Measurements from ENCODE around the gene TRAFD1.

Gene TRAFD1

DNA sequence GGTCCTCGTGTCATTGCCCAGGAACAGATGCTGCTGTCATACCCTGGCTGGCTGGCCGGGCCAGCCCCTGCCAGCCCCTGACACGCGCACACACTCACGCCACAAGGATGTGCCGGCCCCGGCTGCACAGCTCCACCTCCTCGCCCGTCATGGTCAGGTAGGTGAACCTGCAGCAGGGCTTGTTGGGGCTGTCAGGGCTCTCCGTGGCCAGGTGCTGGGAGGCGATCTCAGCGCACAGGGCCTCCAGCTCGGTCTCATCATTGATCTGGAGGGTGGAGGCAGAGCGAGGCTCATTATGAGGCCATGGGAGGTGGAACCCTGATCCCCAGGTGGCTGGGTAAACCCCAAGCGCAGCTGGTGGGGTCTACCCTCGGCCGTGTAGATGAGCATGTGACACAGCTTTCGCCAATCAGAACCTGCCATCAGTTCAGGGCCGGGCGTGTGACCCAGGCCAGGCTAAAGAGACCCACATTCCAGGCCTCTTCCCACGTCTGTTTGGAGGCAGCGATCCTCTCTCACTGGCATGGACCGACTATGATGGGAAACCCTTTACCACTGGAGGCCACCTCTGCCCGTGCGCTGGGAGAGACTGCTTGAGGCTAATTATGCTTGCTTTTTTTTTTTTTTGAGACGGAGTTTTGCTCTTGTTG lies 38.8 kb downstream of the TRAFD1 start:
- TF ChIP-seq, protein P1, sequence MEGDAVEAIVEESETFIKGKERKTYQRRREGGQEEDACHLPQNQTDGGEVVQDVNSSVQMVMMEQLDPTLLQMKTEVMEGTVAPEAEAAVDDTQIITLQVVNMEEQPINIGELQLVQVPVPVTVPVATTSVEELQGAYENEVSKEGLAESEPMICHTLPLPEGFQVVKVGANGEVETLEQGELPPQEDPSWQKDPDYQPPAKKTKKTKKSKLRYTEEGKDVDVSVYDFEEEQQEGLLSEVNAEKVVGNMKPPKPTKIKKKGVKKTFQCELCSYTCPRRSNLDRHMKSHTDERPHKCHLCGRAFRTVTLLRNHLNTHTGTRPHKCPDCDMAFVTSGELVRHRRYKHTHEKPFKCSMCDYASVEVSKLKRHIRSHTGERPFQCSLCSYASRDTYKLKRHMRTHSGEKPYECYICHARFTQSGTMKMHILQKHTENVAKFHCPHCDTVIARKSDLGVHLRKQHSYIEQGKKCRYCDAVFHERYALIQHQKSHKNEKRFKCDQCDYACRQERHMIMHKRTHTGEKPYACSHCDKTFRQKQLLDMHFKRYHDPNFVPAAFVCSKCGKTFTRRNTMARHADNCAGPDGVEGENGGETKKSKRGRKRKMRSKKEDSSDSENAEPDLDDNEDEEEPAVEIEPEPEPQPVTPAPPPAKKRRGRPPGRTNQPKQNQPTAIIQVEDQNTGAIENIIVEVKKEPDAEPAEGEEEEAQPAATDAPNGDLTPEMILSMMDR (IDR thresholded peaks at IDR 0.05; ENCODE audit: poor library complexity, severe bottlenecking): no peak
- H3K9me3 ChIP-seq (ENCODE audit: severe bottlenecking): no peaks in the 10 kb centered on the region
- ATAC-seq (ENCODE audit: low read depth) (no peak), DNase-seq (ENCODE audit: low spot score) (no peak)
- H3K36me3 ChIP-seq (ENCODE audit: low read depth): no peaks in the 10 kb centered on the region; the same call in 1 of the 2 replicates
- H3K4me1 ChIP-seq (ENCODE audit: insufficient read depth, poor library complexity, severe bottlenecking): no peaks in the 10 kb centered on the region
- H3K27ac ChIP-seq (ENCODE audit: poor library complexity, severe bottlenecking): no peak overlapping the region
- H3K27me3 ChIP-seq (ENCODE audit: insufficient read depth, poor library complexity, severe bottlenecking): no peaks in the 10 kb centered on the region
- H3K4me3 ChIP-seq (ENCODE audit: severe bottlenecking): no peak overlapping the region

DNA sequence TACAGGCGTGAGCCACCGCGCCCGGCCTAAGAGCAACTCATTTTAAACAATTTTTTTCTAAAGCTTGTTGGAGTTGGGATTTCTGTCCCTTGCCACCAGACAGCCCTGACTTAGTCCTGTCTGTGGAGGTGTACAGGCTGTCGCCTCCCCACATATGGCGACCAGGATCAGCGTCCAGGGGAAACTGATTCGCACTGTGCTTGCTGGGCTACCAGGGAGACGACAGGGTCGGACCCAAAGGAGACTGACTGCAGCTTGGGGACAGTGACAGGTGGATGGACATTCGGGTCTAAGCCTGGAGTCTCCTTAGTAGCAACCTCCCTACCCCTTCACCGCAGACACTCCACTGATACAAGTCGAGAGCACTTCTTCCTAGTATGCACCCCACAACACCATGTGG lies 40.3 kb downstream of the TRAFD1 start:
- H3K27ac ChIP-seq (ENCODE audit: poor library complexity, severe bottlenecking): no peak overlapping the region

DNA sequence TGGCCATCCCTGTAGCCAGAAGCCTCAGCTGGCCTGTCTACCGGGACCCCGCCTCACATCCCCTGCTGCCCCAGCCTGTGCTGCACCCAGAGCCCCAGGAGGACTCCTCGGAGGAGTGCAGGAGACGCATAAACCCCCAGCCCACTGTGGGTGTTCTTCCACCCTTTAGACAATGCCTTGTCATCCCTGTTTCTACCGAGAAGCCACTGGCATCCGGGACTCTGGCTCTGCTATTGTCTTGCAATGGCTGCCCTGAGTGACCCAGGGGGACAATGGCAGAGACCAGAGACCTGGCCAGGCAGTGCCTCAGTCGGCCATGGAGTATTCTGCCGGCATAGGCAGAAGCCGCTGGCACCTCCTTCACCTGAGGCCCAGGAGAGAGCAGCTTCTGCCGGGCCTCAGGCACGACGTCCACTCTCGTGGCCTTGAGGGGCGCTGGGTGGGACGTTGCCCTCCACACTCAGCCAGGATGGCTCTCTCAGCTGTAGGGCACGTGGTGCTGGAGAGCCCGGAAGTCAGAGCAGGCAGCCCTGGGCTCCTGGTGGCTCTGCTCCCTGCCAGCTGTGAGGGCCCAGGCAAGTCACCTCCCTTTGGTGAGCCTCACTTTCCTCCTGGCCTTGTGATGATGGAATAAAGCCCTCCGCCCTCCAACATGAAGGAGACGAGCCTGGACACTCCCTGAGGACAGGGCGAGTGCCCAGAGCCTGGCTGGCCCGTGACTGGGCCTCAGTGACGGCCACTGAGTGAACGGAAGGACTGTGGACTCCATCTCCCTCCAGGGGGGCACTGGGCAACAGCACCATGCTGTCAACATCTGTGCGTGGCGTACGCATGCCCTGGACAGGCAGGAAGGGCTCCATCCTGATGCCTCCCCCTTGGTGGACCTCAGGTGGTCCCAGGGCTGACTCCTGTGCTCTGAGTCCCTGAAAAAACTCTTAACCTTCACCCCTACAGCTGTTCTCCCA lies 41.0 kb downstream of the TRAFD1 start:
- no peak overlapping the region for H3K27ac ChIP-seq (ENCODE audit: poor library complexity, severe bottlenecking)
- no peaks in the 10 kb centered on the region for H3K9me3 ChIP-seq (ENCODE audit: severe bottlenecking)
- no peak for DNase-seq (ENCODE audit: low spot score)
- H3K4me1 ChIP-seq (ENCODE audit: insufficient read depth, poor library complexity, severe bottlenecking): no peaks in the 10 kb centered on the region
- TF ChIP-seq, protein P1 (IDR thresholded peaks at IDR 0.05; ENCODE audit: poor library complexity, severe bottlenecking): no peak
- H3K36me3 ChIP-seq (ENCODE audit: low read depth): peaks cover 6% of the 10 kb centered on the region; the same call in 1 of the 2 replicates
- no peak overlapping the region for H3K4me3 ChIP-seq (ENCODE audit: severe bottlenecking)
- no peaks in the 10 kb centered on the region for H3K27me3 ChIP-seq (ENCODE audit: insufficient read depth, poor library complexity, severe bottlenecking)
- no peak for ATAC-seq (ENCODE audit: low read depth)

More for the DNA sequence above, 40.3 kb downstream of the TRAFD1 start:
- Histone ChIP-seq H3K36me3 (ENCODE audit: low read depth) (peaks cover 2% of the 10 kb centered on the region; the same call in 1 of the 2 replicates), H3K4me3 (ENCODE audit: severe bottlenecking) (no peak overlapping the region), H3K9me3 (ENCODE audit: severe bottlenecking) (no peaks in the 10 kb centered on the region), H3K4me1 (ENCODE audit: insufficient read depth, poor library complexity, severe bottlenecking) (no peaks in the 10 kb centered on the region), H3K27me3 (ENCODE audit: insufficient read depth, poor library complexity, severe bottlenecking) (no peaks in the 10 kb centered on the region)
- TF ChIP-seq, protein P1 (IDR thresholded peaks at IDR 0.05; ENCODE audit: poor library complexity, severe bottlenecking): no peak
- ATAC-seq (ENCODE audit: low read depth): no peak
- no peak for DNase-seq (ENCODE audit: low spot score)

DNA sequence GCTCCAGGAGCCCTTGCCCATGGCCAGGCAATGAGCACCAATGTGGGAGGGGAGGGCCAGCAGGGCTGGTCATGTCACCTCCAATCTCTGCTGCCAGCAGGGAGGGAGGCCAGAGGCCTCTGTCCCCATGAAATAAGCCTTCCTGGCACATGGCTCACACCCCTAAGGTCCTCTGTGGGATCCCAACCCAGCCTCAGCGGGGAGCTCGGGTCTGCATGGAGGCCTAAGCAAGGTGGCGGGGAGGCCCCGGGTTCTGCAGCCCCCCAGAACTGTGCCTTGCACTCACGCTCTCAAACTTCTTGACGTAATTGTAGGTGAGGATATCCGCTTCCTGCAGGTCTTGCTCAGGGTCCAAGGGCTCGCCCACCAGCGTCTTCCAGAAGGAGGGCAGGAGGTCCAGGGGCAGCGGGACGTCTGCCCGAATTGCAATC lies 41.7 kb downstream of the TRAFD1 start:
- ATAC-seq (ENCODE audit: low read depth) (no peak), DNase-seq (ENCODE audit: low spot score) (no peak)
- TF ChIP-seq, protein P1 (IDR thresholded peaks at IDR 0.05; ENCODE audit: poor library complexity, severe bottlenecking): no peak
- H3K4me3 ChIP-seq (ENCODE audit: severe bottlenecking): no peak overlapping the region
- no peaks in the 10 kb centered on the region for H3K4me1 ChIP-seq (ENCODE audit: insufficient read depth, poor library complexity, severe bottlenecking)
- H3K36me3 ChIP-seq (ENCODE audit: low read depth): peaks cover 6% of the 10 kb centered on the region; the same call in 1 of the 2 replicates
- no peaks in the 10 kb centered on the region for H3K9me3 ChIP-seq (ENCODE audit: severe bottlenecking)
- H3K27ac ChIP-seq (ENCODE audit: poor library complexity, severe bottlenecking): no peak overlapping the region
- no peaks in the 10 kb centered on the region for H3K27me3 ChIP-seq (ENCODE audit: insufficient read depth, poor library complexity, severe bottlenecking)
